ENCODE measurements around the gene CHST3.

GRCh38 chr10:71972746-71973695 lies 8.8 kb downstream of the CHST3 start:
- TF ChIP-seq CTCF (optimal IDR thresholded peaks at IDR 0.05 in 1 of 3, IDR thresholded peaks at IDR 0.05 in 1 of 3, conservative IDR thresholded peaks at IDR 0.05 in 1 of 3; ENCODE audit: extremely low read depth in 1 of 3, insufficient read depth in 2 of 3, low read length in 3 of 3) (no peak), EZH2 (IDR thresholded peaks at IDR 0.05; ENCODE audit: low read length) (no peak)

Measured in keratinocyte (primary cell).